Measurements from ENCODE around the gene SFT2D2.

GRCh38 chr1:168217664-168218063 is 8.1 kb upstream of the SFT2D2 start:
- TF ChIP-seq CTCF (IDR thresholded peaks at IDR 0.05) (no peak), ZFX (IDR thresholded peaks at IDR 0.05; ENCODE audit: borderline replicate concordance) (no peak)
